ENCODE measurements around the gene ZBTB20.

ZBTB20 gene

DNA sequence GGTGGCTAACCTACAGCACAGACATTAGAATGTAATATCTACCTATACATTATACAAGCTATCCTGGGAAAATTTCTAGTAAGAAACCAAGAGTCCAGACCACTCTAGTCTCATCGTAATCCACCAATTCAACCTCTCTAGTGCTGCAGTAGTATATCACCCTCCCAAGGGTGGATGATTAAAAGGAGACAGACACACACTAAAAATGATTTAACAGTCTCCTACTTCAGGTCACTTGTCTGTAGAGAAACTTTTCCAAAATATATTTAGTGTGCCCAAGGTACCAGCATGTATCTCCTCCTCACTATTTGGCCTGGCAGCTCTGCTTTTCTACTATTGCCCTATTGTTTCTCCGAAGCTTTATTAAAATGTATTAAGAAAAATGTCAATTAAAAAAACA lies 45.0 kb downstream of the ZBTB20 start:
- Histone ChIP-seq H3K9me3 (ENCODE audit: control extremely low read depth in 1 of 5, control insufficient read depth in 4 of 5, insufficient read depth in 2 of 5, low read depth in 1 of 5, low read length in 4 of 5) (peaks cover 0 to 12% (median 2%) of the 10 kb centered on the region in 5 experiments), H3K4me3 (ENCODE audit: control insufficient read depth in 1 of 7, extremely low read depth in 1 of 7, insufficient read depth in 4 of 7, low read depth in 2 of 7, low read length in 6 of 7) (no peak overlapping the region), H3K27ac (ENCODE audit: insufficient read depth in 1 of 2, low read depth in 1 of 2, low read length in 2 of 2, poor library complexity in 1 of 2, severe bottlenecking in 2 of 2) (peak overlapping the region; percentile 7 to 85), H3K4me1 (ENCODE audit: control extremely low read depth in 1 of 4, control insufficient read depth in 4 of 4, insufficient read depth in 4 of 4, low read length in 3 of 4) (peaks cover 5 to 33% (median 16%) of the 10 kb centered on the region in 4 experiments), H3K27me3 (replicated peaks in 2 of 5; ENCODE audit: control insufficient read depth in 4 of 5, insufficient read depth in 5 of 5, low read length in 4 of 5) (no peaks in the 10 kb centered on the region), H3K36me3 (ENCODE audit: control insufficient read depth in 4 of 4, insufficient read depth in 4 of 4, low read length in 3 of 4) (peaks cover 0 to 11% (median under 1%) of the 10 kb centered on the region in 4 experiments)
- no peak for DNase-seq
- ChIA-PET CTCF (interaction anchor here (0.9 to 2.3 kb wide), 5 partner anchors 9 to 67 kb away, joined by 3 to 7 read pairs (median 3); no protein-coding TSS in a partner anchor), POLR2A (interaction anchor here (0.8 to 3.2 kb wide), 2 partner anchors 37 to 44 kb away, joined by 3 to 16 read pairs; partner anchors contain the start of gene ZBTB20)
- WGBS (ENCODE audit: insufficient coverage), result 100% methylated on average over 1 of the region's 2 CpGs

GRCh38 chr3:115100806-115101205 lies 46.3 kb downstream of the ZBTB20 start:
- Histone ChIP-seq H3K36me3 (ENCODE audit: control insufficient read depth in 4 of 4, insufficient read depth in 4 of 4, low read length in 3 of 4) (peaks cover 0 to 11% (median 2%) of the 10 kb centered on the region in 4 experiments), H3K27ac (ENCODE audit: insufficient read depth in 1 of 2, low read depth in 1 of 2, low read length in 2 of 2, poor library complexity in 1 of 2, severe bottlenecking in 2 of 2) (peak overlapping the region in 1 of 2 experiments; percentile 85), H3K4me1 (ENCODE audit: control extremely low read depth in 1 of 4, control insufficient read depth in 4 of 4, insufficient read depth in 4 of 4, low read length in 3 of 4) (peaks cover 5 to 33% (median 16%) of the 10 kb centered on the region in 4 experiments), H3K9me3 (ENCODE audit: control extremely low read depth in 1 of 5, control insufficient read depth in 4 of 5, insufficient read depth in 2 of 5, low read depth in 1 of 5, low read length in 4 of 5) (peaks cover 0 to 12% (median 2%) of the 10 kb centered on the region in 5 experiments), H3K4me3 (ENCODE audit: control insufficient read depth in 1 of 7, extremely low read depth in 1 of 7, insufficient read depth in 4 of 7, low read depth in 2 of 7, low read length in 6 of 7) (peak overlapping the region in 6 of 7 experiments; percentile 25 to 84 (median 78)), H3K27me3 (replicated peaks in 2 of 5; ENCODE audit: control insufficient read depth in 4 of 5, insufficient read depth in 5 of 5, low read length in 4 of 5) (no peaks in the 10 kb centered on the region)
- POLR2A ChIA-PET, result interaction anchor here (3.2 kb wide), 1 partner anchor 46 kb away, joined by 16 read pairs; the partner anchor contains the start of gene ZBTB20
- CTCF ChIA-PET, result interaction anchor here (0.9 to 2.3 kb wide), 7 partner anchors 8 to 46 kb away, joined by 3 to 7 read pairs (median 4); no protein-coding TSS in a partner anchor
- DNase-seq, result no peak
- no CpG with 5 or more reads among the region's 2 CpGs for WGBS (ENCODE audit: insufficient coverage)

DNA sequence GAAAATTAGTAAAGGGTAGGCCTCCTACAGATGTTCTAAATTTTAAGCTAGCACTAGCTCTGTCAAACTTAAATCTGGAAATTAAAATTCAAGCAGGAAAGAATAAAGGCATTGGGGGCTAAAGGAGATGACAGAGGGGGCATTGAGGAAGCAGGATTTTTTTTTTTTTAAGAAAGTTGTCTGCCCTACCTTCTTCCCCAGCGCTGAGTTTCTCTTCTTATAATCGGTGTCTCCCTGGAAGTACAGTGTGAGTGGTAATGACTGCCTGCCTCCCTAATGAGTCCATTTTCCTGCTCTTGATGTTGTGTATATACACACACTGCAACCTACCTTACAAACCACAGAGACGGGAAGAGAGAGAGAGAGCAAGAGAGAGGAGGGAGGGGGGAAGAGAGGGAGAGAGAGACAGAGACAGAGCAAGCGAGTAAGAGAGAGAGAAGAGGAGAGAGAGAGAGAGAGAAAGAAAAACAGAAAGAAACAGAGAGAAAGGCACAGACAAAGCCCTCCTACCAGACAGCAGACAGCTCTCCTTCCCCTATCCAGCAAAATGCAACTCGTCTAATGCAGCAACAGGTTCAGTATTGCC lies 47.0 kb downstream of the ZBTB20 start:
- peak; percentile 61 to 81 (median 64) for DNase-seq
- ChIA-PET CTCF (interaction anchor here (0.7 to 1.6 kb wide), 9 partner anchors 9 to 721 kb away, joined by 3 to 5 read pairs (median 4); no protein-coding TSS in a partner anchor), POLR2A (interaction anchor here (0.7 to 3.2 kb wide), 2 partner anchors 46 to 545 kb away, joined by 3 to 16 read pairs; partner anchors contain the start of gene ZBTB20)
- peaks cover 5 to 33% (median 16%) of the 10 kb centered on the region in 4 experiments for H3K4me1 ChIP-seq (ENCODE audit: control extremely low read depth in 1 of 4, control insufficient read depth in 4 of 4, insufficient read depth in 4 of 4, low read length in 3 of 4)
- 0% methylated on average over 1 of the region's 5 CpGs for WGBS (ENCODE audit: insufficient coverage)
- H3K27me3 ChIP-seq (replicated peaks in 2 of 5; ENCODE audit: control insufficient read depth in 4 of 5, insufficient read depth in 5 of 5, low read length in 4 of 5), result no peaks in the 10 kb centered on the region
- H3K27ac ChIP-seq (ENCODE audit: insufficient read depth in 1 of 2, low read depth in 1 of 2, low read length in 2 of 2, poor library complexity in 1 of 2, severe bottlenecking in 2 of 2), result peak overlapping the region; percentile 75 to 85
- H3K4me3 ChIP-seq (ENCODE audit: control insufficient read depth in 1 of 7, extremely low read depth in 1 of 7, insufficient read depth in 4 of 7, low read depth in 2 of 7, low read length in 6 of 7), result peak overlapping the region in 6 of 7 experiments; percentile 25 to 84 (median 78)
- H3K9me3 ChIP-seq (ENCODE audit: control extremely low read depth in 1 of 5, control insufficient read depth in 4 of 5, insufficient read depth in 2 of 5, low read depth in 1 of 5, low read length in 4 of 5), result peaks cover 0 to 12% (median 2%) of the 10 kb centered on the region in 5 experiments
- peaks cover 0 to 10% (median 2%) of the 10 kb centered on the region in 4 experiments for H3K36me3 ChIP-seq (ENCODE audit: control insufficient read depth in 4 of 4, insufficient read depth in 4 of 4, low read length in 3 of 4)

DNA sequence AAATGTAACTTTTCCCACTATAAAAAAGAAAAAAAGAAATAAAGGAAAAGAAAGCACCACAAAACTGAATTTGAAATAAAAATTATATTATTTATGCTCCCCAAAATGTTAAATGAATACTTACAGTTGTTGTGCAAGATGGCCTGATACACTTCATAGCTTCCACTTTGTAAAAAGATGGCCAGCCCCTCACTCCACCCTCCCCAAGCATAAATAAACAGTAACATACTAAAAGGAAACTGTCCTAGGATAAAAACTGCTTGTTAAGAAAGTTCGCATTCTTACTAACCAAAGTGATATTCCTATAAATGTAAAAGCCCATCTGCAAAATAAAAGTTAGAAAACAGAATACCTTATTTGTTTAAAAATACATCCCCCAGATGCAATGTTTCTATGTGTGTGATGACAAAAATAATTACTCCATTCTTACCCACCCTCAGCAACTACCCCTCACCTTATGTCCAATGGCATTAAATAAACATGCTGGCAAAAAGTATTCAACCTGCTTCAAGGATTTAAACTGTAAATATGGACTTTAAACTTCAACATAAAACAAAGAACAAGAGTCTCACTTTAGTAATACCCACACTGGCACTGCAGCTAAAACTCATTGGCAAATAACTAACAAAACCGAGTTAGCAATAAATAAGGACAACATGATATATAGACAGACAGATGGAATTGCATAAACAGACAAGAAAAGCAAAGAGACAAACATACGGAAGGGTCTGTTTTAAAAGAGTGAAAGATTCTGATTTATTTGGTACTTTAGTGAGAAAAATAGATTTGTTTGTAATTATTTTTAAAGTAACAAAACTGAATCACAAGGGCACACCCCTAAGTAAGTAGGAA lies 47.7 kb downstream of the ZBTB20 start:
- H3K27me3 ChIP-seq (replicated peaks in 2 of 5; ENCODE audit: control insufficient read depth in 4 of 5, insufficient read depth in 5 of 5, low read length in 4 of 5), result no peaks in the 10 kb centered on the region
- peak overlapping the region; percentile 75 to 85 for H3K27ac ChIP-seq (ENCODE audit: insufficient read depth in 1 of 2, low read depth in 1 of 2, low read length in 2 of 2, poor library complexity in 1 of 2, severe bottlenecking in 2 of 2)
- peak in 1 of 3 donors; percentile 29 for DNase-seq
- H3K4me3 ChIP-seq (ENCODE audit: control insufficient read depth in 1 of 7, extremely low read depth in 1 of 7, insufficient read depth in 4 of 7, low read depth in 2 of 7, low read length in 6 of 7), result peak overlapping the region in 5 of 7 experiments; percentile 68 to 84 (median 81)
- H3K36me3 ChIP-seq (ENCODE audit: control insufficient read depth in 4 of 4, insufficient read depth in 4 of 4, low read length in 3 of 4), result peaks cover 0 to 4% (median 2%) of the 10 kb centered on the region in 4 experiments
- WGBS (ENCODE audit: insufficient coverage), result 20% methylated on average over 1 of the region's 3 CpGs
- CTCF ChIA-PET, result interaction anchor here (0.7 to 1.6 kb wide), 5 partner anchors 10 to 720 kb away, joined by 3 to 5 read pairs (median 4); no protein-coding TSS in a partner anchor
- POLR2A ChIA-PET, result interaction anchor here (0.6 to 3.2 kb wide), 3 partner anchors 47 to 544 kb away, joined by 3 to 16 read pairs (median 3); partner anchors contain the start of gene ZBTB20
- peaks cover 0 to 5% (median 0%) of the 10 kb centered on the region in 5 experiments for H3K9me3 ChIP-seq (ENCODE audit: control extremely low read depth in 1 of 5, control insufficient read depth in 4 of 5, insufficient read depth in 2 of 5, low read depth in 1 of 5, low read length in 4 of 5)
- H3K4me1 ChIP-seq (ENCODE audit: control extremely low read depth in 1 of 4, control insufficient read depth in 4 of 4, insufficient read depth in 4 of 4, low read length in 3 of 4), result peaks cover 5 to 33% (median 16%) of the 10 kb centered on the region in 4 experiments

GRCh38 chr3:115098354-115099073 lies 48.6 kb downstream of the ZBTB20 start:
- H3K4me3 ChIP-seq (ENCODE audit: control insufficient read depth in 1 of 7, extremely low read depth in 1 of 7, insufficient read depth in 4 of 7, low read depth in 2 of 7, low read length in 6 of 7), result peak overlapping the region in 3 of 7 experiments; percentile 19 to 83 (median 81)
- POLR2A ChIA-PET, result no interaction called here

GRCh38 chr3:115095236-115095635 lies 51.9 kb downstream of the ZBTB20 start:
- H3K36me3 ChIP-seq (ENCODE audit: control insufficient read depth in 4 of 4, insufficient read depth in 4 of 4, low read length in 3 of 4), result peaks cover 0 to 4% (median 0%) of the 10 kb centered on the region in 4 experiments
- peaks cover 2 to 43% (median 14%) of the 10 kb centered on the region in 4 experiments for H3K4me1 ChIP-seq (ENCODE audit: control extremely low read depth in 1 of 4, control insufficient read depth in 4 of 4, insufficient read depth in 4 of 4, low read length in 3 of 4)
- DNase-seq, result no peak
- POLR2A ChIA-PET, result interaction anchor here (0.6 kb wide), 1 partner anchor 51 kb away, joined by 3 read pairs; no protein-coding TSS in a partner anchor
- CTCF ChIA-PET, result interaction anchor here (1.0 to 9.3 kb wide), 3 partner anchors 11 to 72 kb away, joined by 3 to 121 read pairs (median 6); no protein-coding TSS in a partner anchor
- H3K27ac ChIP-seq (ENCODE audit: insufficient read depth in 1 of 2, low read depth in 1 of 2, low read length in 2 of 2, poor library complexity in 1 of 2, severe bottlenecking in 2 of 2), result no peak overlapping the region
- no peaks in the 10 kb centered on the region for H3K27me3 ChIP-seq (replicated peaks in 2 of 5; ENCODE audit: control insufficient read depth in 4 of 5, insufficient read depth in 5 of 5, low read length in 4 of 5)
- no CpG with 5 or more reads among the region's 1 CpG for WGBS (ENCODE audit: insufficient coverage)
- no peaks in the 10 kb centered on the region for H3K9me3 ChIP-seq (ENCODE audit: control extremely low read depth in 1 of 5, control insufficient read depth in 4 of 5, insufficient read depth in 2 of 5, low read depth in 1 of 5, low read length in 4 of 5)
- H3K4me3 ChIP-seq (ENCODE audit: control insufficient read depth in 1 of 7, extremely low read depth in 1 of 7, insufficient read depth in 4 of 7, low read depth in 2 of 7, low read length in 6 of 7), result no peak overlapping the region

More at GRCh38 chr3:115098354-115099073, 48.6 kb downstream of the ZBTB20 start:
- Histone ChIP-seq H3K36me3 (ENCODE audit: control insufficient read depth in 4 of 4, insufficient read depth in 4 of 4, low read length in 3 of 4) (peaks cover 0 to 4% (median 2%) of the 10 kb centered on the region in 4 experiments), H3K27ac (ENCODE audit: insufficient read depth in 1 of 2, low read depth in 1 of 2, low read length in 2 of 2, poor library complexity in 1 of 2, severe bottlenecking in 2 of 2) (peak overlapping the region in 1 of 2 experiments; percentile 85), H3K4me1 (ENCODE audit: control extremely low read depth in 1 of 4, control insufficient read depth in 4 of 4, insufficient read depth in 4 of 4, low read length in 3 of 4) (peaks cover 5 to 36% (median 16%) of the 10 kb centered on the region in 4 experiments), H3K9me3 (ENCODE audit: control extremely low read depth in 1 of 5, control insufficient read depth in 4 of 5, insufficient read depth in 2 of 5, low read depth in 1 of 5, low read length in 4 of 5) (no peaks in the 10 kb centered on the region), H3K27me3 (replicated peaks in 2 of 5; ENCODE audit: control insufficient read depth in 4 of 5, insufficient read depth in 5 of 5, low read length in 4 of 5) (no peaks in the 10 kb centered on the region)
- DNase-seq, result no peak
- CTCF ChIA-PET, result interaction anchor here (1.4 to 9.3 kb wide), 3 partner anchors 37 to 274 kb away, joined by 3 to 121 read pairs (median 4); no protein-coding TSS in a partner anchor
- no CpG with 5 or more reads among the region's 7 CpGs for WGBS (ENCODE audit: insufficient coverage)

Data from common myeloid progenitor, CD34-positive (primary cell).